Testis (tissue), 3 donors: ENCODE data around the gene TMED5. TPM values are rescaled to one million over a fixed set of nuclear protein-coding genes. Genes with fewer than 3 reads are reported as not detected.

Source experiments
- DNase-seq: peaks from one replicate; pipeline ENCODE4 v3.0.0-alpha.2; 2019
- H3K27ac ChIP-seq, 2 donors: fragments of 200-600 bp; sonication (generic); one replicate each; pipeline ENCODE4 v1.5.1; 2019
- H3K27me3 ChIP-seq: fragments of 200-600 bp; sonication (generic); one replicate; pipeline ENCODE4 v1.5.1; 2019
- H3K36me3 ChIP-seq: fragments of 200-600 bp; sonication (generic); one replicate; pipeline ENCODE4 v1.5.1; 2017; ENCODE audit warnings: low read depth; ENCODE audit errors: missing control alignments
- H3K4me1 ChIP-seq: fragments of 200-600 bp; sonication (generic); one replicate; pipeline ENCODE4 v1.5.1; 2019
- H3K4me3 ChIP-seq, 2 donors: fragments of 200-600 bp; sonication (generic); one replicate each; pipeline ENCODE4 v1.5.1; 2017 to 2019
- H3K9me3 ChIP-seq: fragments of 200-600 bp; sonication (generic); one replicate; pipeline ENCODE4 v1.5.1; 2017
- CTCF ChIP-seq, 3 experiments: fragments of 450-650 bp in 2 of 3; fragments of 200-600 bp in 1 of 3; sonication (generic) in 1 of 3; IDR thresholded peaks; one replicate each; pipeline ENCODE4 v1.5.1; 2016 to 2019; ENCODE audit warnings: antibody characterized with exemption in 3 of 3, mild to moderate bottlenecking in 2 of 3, moderate library complexity in 1 of 3
- POLR2A ChIP-seq: fragments of 450-650 bp; IDR thresholded peaks from one replicate; pipeline ENCODE4 v1.6.1; 2017; ENCODE audit warnings: antibody characterized with exemption, mild to moderate bottlenecking, moderate library complexity
- WGBS, 2 donors: methylation state at CpG; one replicate each; pipeline ENCODE4 v1.1.5; 2018; 5-methylcytosine and 5-hydroxymethylcytosine counted together
- intact Hi-C: fragments of 100-400 bp; cut with DNase I; formaldehyde crosslinking; loops from one replicate; pipeline ENCODE4 v1.15.1; 2023; ENCODE audit warnings: low total_unique reads
- polyA plus RNA-seq: library from polyadenylated mRNA; stranded (reverse); fragments of 350-450 nt; fragmentation: Illumina TruSeq; extraction: RNeasy Lipid Tissue Mini Kit (QIAGEN cat#74804); gene quantifications from one replicate; pipeline ENCODE4 v1.2.3, GENCODE V29; 2014; ENCODE audit warnings: low read depth, low replicate concordance; ENCODE audit not compliant: insufficient read depth
- total RNA-seq, 2 donors: library from RNA; depleted of rRNA; stranded (reverse); fragments of >200 nt; gene quantifications; one replicate each; pipeline ENCODE4 v1.2.3, GENCODE V29; 2016

The TMED5 gene
- total and polyA plus RNA-seq, 3 donors from 2014 or later = 39.2 to 50.0 (median 48.1) TPM

DNA sequence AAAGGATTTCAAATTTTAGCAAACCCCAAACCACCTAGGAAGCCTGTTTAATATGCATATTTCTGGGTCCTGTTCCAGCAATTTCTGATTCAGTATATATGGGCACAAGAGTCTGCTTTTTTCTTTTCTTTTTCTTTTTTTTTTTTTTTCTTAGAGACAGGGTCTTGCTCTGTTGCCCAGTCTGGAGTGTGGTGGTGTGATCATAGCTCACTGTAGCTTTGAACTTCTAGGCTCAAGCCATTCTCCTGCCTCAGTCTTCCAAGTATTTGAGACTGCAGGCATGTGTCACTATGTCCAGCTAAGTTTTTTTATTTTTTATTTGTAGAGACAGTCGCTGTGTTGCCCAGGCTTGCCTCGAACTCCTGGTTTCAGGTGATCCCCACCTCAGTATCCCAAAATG lies 35.1 kb upstream of the TMED5 start:
- no peak for DNase-seq
- H3K27ac ChIP-seq = no peak overlapping the region
- H3K4me1 ChIP-seq = no peaks in the 10 kb centered on the region
- no peak overlapping the region for H3K4me3 ChIP-seq
- no peaks in the 10 kb centered on the region for H3K27me3 ChIP-seq
- H3K9me3 ChIP-seq = no peaks in the 10 kb centered on the region
- intact Hi-C loops = no loop called here
- TF ChIP-seq POLR2A (no peak), CTCF (IDR thresholded peaks at IDR 0.05) (no peak)
- no peaks in the 10 kb centered on the region for H3K36me3 ChIP-seq
- WGBS, 2 donors = 93 to 100% methylated on average over 2 of the region's 2 CpGs

- no peak overlapping the region for H3K27ac ChIP-seq
- WGBS, 2 donors = 88 to 91% methylated on average over 5 of the region's 5 CpGs
- intact Hi-C loops = no loop called here
These were observed 27.0 kb upstream of the TMED5 start for GRCh38 chr1:93207211-93207610.

GRCh38 chr1:93206567-93206954 lies 26.3 kb upstream of the TMED5 start:
- H3K27me3 ChIP-seq = no peaks in the 10 kb centered on the region
- H3K4me1 ChIP-seq = no peaks in the 10 kb centered on the region
- DNase-seq = no peak
- TF ChIP-seq CTCF (IDR thresholded peaks at IDR 0.05) (no peak), POLR2A (no peak)
- intact Hi-C loops = no loop called here
- H3K4me3 ChIP-seq = no peak overlapping the region
- no peaks in the 10 kb centered on the region for H3K9me3 ChIP-seq
- no peaks in the 10 kb centered on the region for H3K36me3 ChIP-seq
- no peak overlapping the region for H3K27ac ChIP-seq

More at GRCh38 chr1:93207211-93207610, 27.0 kb upstream of the TMED5 start:
- TF ChIP-seq POLR2A (no peak), CTCF (IDR thresholded peaks at IDR 0.05) (no peak)
- Histone ChIP-seq H3K36me3 (no peaks in the 10 kb centered on the region), H3K9me3 (no peaks in the 10 kb centered on the region), H3K4me1 (no peaks in the 10 kb centered on the region), H3K4me3 (no peak overlapping the region), H3K27me3 (no peaks in the 10 kb centered on the region)
- no peak for DNase-seq

DNA sequence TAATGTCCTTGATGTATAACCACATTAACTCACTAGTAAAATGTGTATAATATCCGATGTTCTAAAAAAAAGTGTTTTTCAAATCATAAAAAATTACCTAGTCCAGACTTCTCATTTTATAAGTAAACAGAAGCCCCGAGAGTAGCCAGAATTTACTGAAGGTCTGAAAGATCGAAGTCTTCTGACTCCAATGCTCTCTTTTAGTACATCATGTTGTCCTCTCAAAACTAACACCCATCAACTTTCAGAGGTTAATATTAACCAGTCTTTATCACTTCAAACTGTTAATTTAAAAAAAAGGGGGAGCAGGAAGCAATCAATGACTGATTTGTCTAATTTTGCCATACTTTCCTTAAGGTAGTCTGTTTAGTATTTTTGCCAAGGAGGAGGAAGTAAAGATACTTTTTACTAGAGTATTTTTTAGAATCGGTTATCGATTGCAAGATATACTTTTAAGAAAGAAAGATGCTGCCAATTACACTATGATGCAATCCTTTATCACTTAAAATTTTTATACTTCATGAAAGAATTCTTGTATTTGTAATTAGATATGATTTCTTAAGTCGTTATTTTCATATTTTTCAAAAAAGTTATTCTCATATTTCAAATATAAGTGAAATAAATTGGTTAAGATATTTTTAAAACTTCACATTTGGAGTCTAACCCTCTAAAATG lies 25.8 kb upstream of the TMED5 start:
- TF ChIP-seq CTCF (IDR thresholded peaks at IDR 0.05) (no peak), POLR2A (no peak)
- no peak overlapping the region for H3K4me3 ChIP-seq
- DNase-seq = no peak
- H3K27ac ChIP-seq = no peak overlapping the region
- intact Hi-C loops = no loop called here
- WGBS, 2 donors = 91 to 95% methylated on average over 6 of the region's 6 CpGs
- no peaks in the 10 kb centered on the region for H3K36me3 ChIP-seq
- H3K9me3 ChIP-seq = no peaks in the 10 kb centered on the region
- H3K4me1 ChIP-seq = no peaks in the 10 kb centered on the region
- H3K27me3 ChIP-seq = no peaks in the 10 kb centered on the region

GRCh38 chr1:93200714-93201113 lies 20.5 kb upstream of the TMED5 start:
- intact Hi-C loops = no loop called here
- WGBS, 2 donors = 95% methylated on average over 4 of the region's 4 CpGs
- no peaks in the 10 kb centered on the region for H3K36me3 ChIP-seq
- DNase-seq = no peak
- no peaks in the 10 kb centered on the region for H3K9me3 ChIP-seq
- H3K27ac ChIP-seq = no peak overlapping the region
- no peak overlapping the region for H3K4me3 ChIP-seq
- H3K27me3 ChIP-seq = no peaks in the 10 kb centered on the region
- H3K4me1 ChIP-seq = no peaks in the 10 kb centered on the region
- no peak for TF ChIP-seq CTCF (IDR thresholded peaks at IDR 0.05)
